AG04449 (cell line): ENCODE results near the gene INCA1.

Source experiments
- CTCF ChIA-PET: fragments of 350-600 bp; formaldehyde crosslinking; extraction: SDS; loops from one replicate; lab custom pipeline; 2021; ENCODE audit warnings: antibody characterized with exemption; lab: Yijun Ruan, JAX
- POLR2A ChIA-PET: fragments of 400-600, 350-600 bp; formaldehyde crosslinking; extraction: SDS; loops from one replicate; lab custom pipeline; 2020; ENCODE audit warnings: antibody characterized with exemption, inconsistent platforms; lab: Yijun Ruan, JAX
- DNase-seq: peaks from one replicate; pipeline ENCODE4 v3.0.0-alpha.2; 2010; ENCODE audit warnings: low read depth, low spot score
- H3K4me3 ChIP-seq: 2 replicates; pipeline ENCODE4 v1.5.1; 2011; ENCODE audit warnings: low read depth, mild to moderate bottlenecking, control low read depth, low read length
- CTCF ChIP-seq: IDR thresholded peaks from one replicate; pipeline ENCODE4 v1.5.1; 2011; ENCODE audit warnings: mild to moderate bottlenecking, moderate library complexity, low read length, control low read depth, inconsistent platforms; ENCODE audit not compliant: insufficient read depth; ENCODE audit errors: missing control alignments

The INCA1 gene

DNA sequence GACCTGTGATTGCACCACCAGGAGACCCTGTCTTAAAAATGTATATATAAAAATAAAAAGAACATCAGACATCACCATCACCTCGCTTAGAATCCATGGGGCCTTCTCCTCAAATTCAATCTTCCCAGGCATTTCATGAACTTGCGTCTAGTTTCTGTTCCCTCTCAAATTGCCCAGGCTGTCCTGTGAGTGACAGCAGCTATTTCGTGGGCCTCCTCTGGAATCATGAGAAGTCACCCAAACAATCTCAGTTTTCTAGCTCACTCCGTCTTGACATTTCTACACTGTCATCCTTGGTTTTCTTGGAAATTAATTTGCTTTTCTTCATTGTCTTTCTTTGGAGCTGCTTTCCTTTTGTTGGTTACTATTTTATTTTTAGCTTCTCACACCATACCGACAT is 30.6 kb upstream of the INCA1 start:
- POLR2A ChIA-PET = interaction anchor here (0.6 to 0.7 kb wide), 2 partner anchors 9 to 40 kb away, joined by 3 read pairs; partner anchors contain the start of gene CAMTA2
- no peak for TF ChIP-seq CTCF
- DNase-seq = no peak
- CTCF ChIA-PET = interaction anchor here (1.3 to 5.4 kb wide), 4 partner anchors 17 to 33 kb away, joined by 3 to 78 read pairs (median 4); no protein-coding TSS in a partner anchor
- H3K4me3 ChIP-seq = no peak overlapping the region

GRCh38 chr17:5027299-5027698 is 30.0 kb upstream of the INCA1 start:
- POLR2A ChIA-PET = interaction anchor here (0.7 kb wide), 1 partner anchor 40 kb away, joined by 3 read pairs; the partner anchor contains the start of gene CAMTA2
- no peak for DNase-seq
- no peak overlapping the region for H3K4me3 ChIP-seq
- CTCF ChIA-PET = interaction anchor here (1.4 to 2.1 kb wide), 3 partner anchors 18 to 34 kb away, joined by 4 to 8 read pairs (median 6); no protein-coding TSS in a partner anchor
- no peak for TF ChIP-seq CTCF

DNA sequence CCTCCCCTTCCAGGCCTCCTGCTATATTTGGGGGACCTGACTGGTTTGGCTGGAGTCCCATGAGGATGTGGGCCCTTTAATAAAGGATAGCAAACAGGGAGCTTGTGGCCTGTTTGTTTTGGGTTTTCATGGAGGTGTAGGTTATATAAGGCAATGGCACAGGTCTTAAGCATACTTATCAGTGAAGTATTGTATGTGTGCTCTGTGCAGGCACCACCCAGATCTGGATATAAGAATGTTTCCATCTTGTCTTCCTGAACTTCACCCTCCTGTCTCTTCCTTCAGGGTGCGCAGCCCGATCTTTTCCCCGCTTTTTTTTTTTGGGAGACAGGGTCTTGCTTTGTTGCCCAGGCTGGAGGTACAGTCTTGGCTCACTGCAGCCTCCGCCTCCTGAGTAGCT is 27.3 kb upstream of the INCA1 start:
- no peak for DNase-seq
- ChIA-PET POLR2A (no interaction called here), CTCF (no interaction called here)
- no peak overlapping the region for H3K4me3 ChIP-seq
- TF ChIP-seq CTCF = no peak

- no peak for DNase-seq
- ChIA-PET POLR2A (interaction anchor here (1.4 kb wide), 1 partner anchor 10 kb away, joined by 5 read pairs; no protein-coding TSS in a partner anchor), CTCF (no interaction called here)
- no peak for TF ChIP-seq CTCF
- no peak overlapping the region for H3K4me3 ChIP-seq
Measured at GRCh38 chr17:5023588-5024147, 26.3 kb upstream of the INCA1 start.

- no peak for TF ChIP-seq CTCF
- ChIA-PET CTCF (interaction anchor here (1.0 to 2.3 kb wide), 3 partner anchors 9 to 42 kb away, joined by 3 to 13 read pairs (median 4); no protein-coding TSS in a partner anchor), POLR2A (interaction anchor here (1.4 kb wide), 1 partner anchor 8 kb away, joined by 5 read pairs; no protein-coding TSS in a partner anchor)
Measured at GRCh38 chr17:5022171-5022711, 24.9 kb upstream of the INCA1 start.

GRCh38 chr17:5020502-5021023 is 23.2 kb upstream of the INCA1 start:
- POLR2A ChIA-PET = interaction anchor here (0.6 kb wide), 1 partner anchor 578 kb away, joined by 3 read pairs; no protein-coding TSS in a partner anchor

More at GRCh38 chr17:5022171-5022711, 24.9 kb upstream of the INCA1 start:
- no peak for DNase-seq
- no peak overlapping the region for H3K4me3 ChIP-seq

More at GRCh38 chr17:5020502-5021023, 23.2 kb upstream of the INCA1 start:
- CTCF ChIA-PET = interaction anchor here (1.7 to 2.5 kb wide), 2 partner anchors 10 to 40 kb away, joined by 4 to 14 read pairs; no protein-coding TSS in a partner anchor
- TF ChIP-seq CTCF = no peak
- DNase-seq = no peak
- no peak overlapping the region for H3K4me3 ChIP-seq
